Endothelial cell (in vitro differentiated cells): ENCODE results near the gene AAGAB. TPM values are rescaled to one million over a fixed set of nuclear protein-coding genes. Genes with fewer than 3 reads are reported as not detected.

Experiments used
- DNase-seq: peaks from one replicate; pipeline ENCODE4 v3.0.0; 2021; ENCODE audit warnings: low spot score
- H3K27ac Mint-ChIP-seq: one replicate; pipeline ENCODE4 v1.8.0; 2021; ENCODE audit warnings: mixed read lengths, inconsistent platforms; ENCODE audit not compliant: unreplicated experiment
- H3K27me3 Mint-ChIP-seq: one replicate; pipeline ENCODE4 v1.8.0; 2021; ENCODE audit warnings: mild to moderate bottlenecking, moderate library complexity, mixed read lengths, inconsistent platforms; ENCODE audit not compliant: unreplicated experiment
- H3K36me3 Mint-ChIP-seq: one replicate; pipeline ENCODE4 v1.8.0; 2021; ENCODE audit warnings: mild to moderate bottlenecking, low read depth, mixed read lengths, inconsistent platforms; ENCODE audit not compliant: unreplicated experiment
- H3K4me1 Mint-ChIP-seq: one replicate; pipeline ENCODE4 v1.8.0; 2021; ENCODE audit warnings: mild to moderate bottlenecking, mixed read lengths, inconsistent platforms; ENCODE audit not compliant: unreplicated experiment
- H3K4me3 Mint-ChIP-seq: one replicate; pipeline ENCODE4 v1.8.0; 2021; ENCODE audit warnings: mild to moderate bottlenecking, mixed read lengths, inconsistent platforms; ENCODE audit not compliant: unreplicated experiment
- H3K9me3 Mint-ChIP-seq: one replicate; pipeline ENCODE4 v1.8.0; 2021; ENCODE audit warnings: mixed read lengths, inconsistent platforms; ENCODE audit not compliant: unreplicated experiment
- long read RNA-seq: library from polyadenylated mRNA; unstranded; transcript quantifications from one replicate; pipeline ENCODE4 v2.0.0, GENCODE V29; 2020; ENCODE audit not compliant: unreplicated experiment
- total RNA-seq: library from RNA; stranded (reverse); fragmentation: NEBNext Ultra II Directional; extraction: Animal tissue kit (Norgen Biotek cat#: 25700); gene quantifications from one replicate; pipeline ENCODE4 v1.2.1, GENCODE V29; 2021; ENCODE audit not compliant: unreplicated experiment
- TF ChIP-seq, protein P1 (sequence below): fragments of 200-600 bp; sonication (generic); IDR thresholded peaks from one replicate; pipeline ENCODE4 v1.5.0; 2021; ENCODE audit warnings: antibody characterized with exemption; ENCODE audit not compliant: unreplicated experiment

Gene AAGAB, protein sequence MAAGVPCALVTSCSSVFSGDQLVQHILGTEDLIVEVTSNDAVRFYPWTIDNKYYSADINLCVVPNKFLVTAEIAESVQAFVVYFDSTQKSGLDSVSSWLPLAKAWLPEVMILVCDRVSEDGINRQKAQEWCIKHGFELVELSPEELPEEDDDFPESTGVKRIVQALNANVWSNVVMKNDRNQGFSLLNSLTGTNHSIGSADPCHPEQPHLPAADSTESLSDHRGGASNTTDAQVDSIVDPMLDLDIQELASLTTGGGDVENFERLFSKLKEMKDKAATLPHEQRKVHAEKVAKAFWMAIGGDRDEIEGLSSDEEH
- total RNA-seq: 40.6 TPM
- long read RNA-seq, transcript AAGAB-201 (10 exons, 2,841 nt): major isoform, 37 of 48 reads
- long read RNA-seq, partial matches to known transcripts: 3 of 48 reads
- long read RNA-seq, other reads (novel, unspliced or antisense): 5 of 48 reads

DNA sequence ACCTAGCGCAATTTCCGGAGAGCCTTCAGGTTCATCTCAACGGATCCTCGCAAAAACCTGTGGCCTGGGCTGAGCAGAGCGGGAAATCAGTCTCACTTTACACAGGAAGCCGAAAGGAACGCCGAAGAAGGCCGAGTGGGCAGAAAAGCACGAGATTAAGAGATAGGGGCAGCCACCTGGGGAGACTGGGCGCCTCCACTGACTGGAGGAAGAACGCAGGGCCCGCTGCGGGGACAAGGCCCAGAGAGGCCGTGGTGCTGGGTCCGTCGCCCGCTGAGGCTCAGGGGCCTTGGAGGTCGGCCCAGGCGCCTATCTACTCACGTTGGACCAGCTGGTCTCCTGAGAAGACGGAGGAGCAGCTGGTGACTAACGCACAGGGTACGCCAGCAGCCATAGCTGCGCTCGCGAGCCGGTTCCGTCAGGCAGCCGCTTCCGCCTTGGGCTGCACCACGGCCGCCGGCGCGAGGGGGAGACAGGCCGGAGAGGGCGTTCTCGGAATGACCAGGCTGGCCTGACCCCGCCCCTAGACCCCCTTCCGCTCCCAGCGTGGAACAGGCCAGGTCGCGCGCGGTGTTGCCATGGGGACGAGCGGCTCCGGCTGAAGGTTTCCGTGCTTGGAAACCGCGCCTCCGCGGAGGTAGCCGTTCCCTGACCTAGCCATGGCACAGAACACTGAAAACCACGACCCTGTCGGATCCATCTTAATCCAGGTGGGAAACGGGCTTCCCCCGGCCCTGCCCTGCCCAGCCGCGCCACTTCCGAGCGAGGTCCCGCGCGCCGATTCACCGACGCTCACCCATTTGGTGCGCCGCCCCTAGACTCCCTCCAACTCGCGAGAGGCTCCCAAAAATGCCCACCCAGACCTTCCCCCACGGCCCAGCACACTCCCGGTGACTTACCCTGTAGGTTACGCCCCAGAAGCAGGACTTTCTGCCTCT lies at the start of gene AAGAB, which contains the start of gene IQCH:
TSS of gene AAGAB (minus strand) at position 424 of the 938 bp plus-strand sequence. CDS start at position 394, 30 bp downstream.
TSS of gene IQCH (plus strand) at position 549 of the 938 bp plus-strand sequence. CDS start at position 660, 111 bp downstream.
- TF ChIP-seq, protein P1, sequence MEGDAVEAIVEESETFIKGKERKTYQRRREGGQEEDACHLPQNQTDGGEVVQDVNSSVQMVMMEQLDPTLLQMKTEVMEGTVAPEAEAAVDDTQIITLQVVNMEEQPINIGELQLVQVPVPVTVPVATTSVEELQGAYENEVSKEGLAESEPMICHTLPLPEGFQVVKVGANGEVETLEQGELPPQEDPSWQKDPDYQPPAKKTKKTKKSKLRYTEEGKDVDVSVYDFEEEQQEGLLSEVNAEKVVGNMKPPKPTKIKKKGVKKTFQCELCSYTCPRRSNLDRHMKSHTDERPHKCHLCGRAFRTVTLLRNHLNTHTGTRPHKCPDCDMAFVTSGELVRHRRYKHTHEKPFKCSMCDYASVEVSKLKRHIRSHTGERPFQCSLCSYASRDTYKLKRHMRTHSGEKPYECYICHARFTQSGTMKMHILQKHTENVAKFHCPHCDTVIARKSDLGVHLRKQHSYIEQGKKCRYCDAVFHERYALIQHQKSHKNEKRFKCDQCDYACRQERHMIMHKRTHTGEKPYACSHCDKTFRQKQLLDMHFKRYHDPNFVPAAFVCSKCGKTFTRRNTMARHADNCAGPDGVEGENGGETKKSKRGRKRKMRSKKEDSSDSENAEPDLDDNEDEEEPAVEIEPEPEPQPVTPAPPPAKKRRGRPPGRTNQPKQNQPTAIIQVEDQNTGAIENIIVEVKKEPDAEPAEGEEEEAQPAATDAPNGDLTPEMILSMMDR: no peak
- Mint-ChIP-seq H3K4me1 (peaks cover 20% of the 10 kb centered on the region), H3K9me3 (no peaks in the 10 kb centered on the region), H3K4me3 (peak within 1 kb of the TSS; percentile 97), H3K27me3 (peaks cover 5% of the 10 kb centered on the region), H3K27ac (peak within 1 kb of the TSS; percentile 99), H3K36me3 (peaks cover 4% of the 10 kb centered on the region)
- DNase-seq: peak; percentile 100

DNA sequence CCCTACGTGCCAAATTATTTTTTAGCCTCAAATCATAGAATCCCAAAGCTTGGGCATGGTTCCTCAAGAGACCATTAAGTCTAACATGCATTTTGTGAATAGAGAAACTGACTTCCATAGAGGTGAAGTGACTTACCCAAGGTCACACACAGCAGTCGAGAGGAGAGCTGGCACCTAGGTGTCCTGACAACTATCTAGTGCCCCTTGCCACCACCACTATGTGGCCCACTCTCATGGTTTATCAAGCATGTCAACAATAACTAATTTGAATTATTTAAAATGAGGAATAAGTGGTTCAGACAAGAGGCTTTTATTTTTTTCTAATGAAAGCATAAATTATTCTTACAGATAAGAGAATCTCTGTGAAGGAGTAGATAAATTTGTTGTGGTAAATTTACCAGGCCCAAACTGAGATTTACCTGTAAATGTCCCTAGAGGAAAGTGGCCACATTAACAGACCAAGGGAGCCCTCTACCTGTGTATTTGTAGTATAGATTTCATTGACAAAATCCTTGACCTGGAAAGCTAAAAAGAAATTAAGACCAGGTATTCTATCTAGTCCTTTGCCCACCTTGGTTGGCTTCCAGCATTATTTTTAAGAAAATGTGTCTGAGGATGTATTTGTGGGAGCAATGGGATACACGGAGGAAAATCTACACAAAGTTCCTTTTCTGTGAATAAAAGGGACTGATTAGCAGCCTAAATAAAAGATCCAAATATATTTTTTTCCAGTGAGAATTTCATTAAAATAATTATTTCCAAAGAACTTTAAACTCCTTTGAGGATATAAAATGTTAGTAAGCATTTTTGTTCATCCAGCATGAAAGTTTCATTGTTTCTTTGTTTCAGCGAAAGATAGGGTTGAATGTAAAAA lies 49.3 kb upstream of the AAGAB start:
- no peak for DNase-seq
- H3K27me3 Mint-ChIP-seq: no peaks in the 10 kb centered on the region
- H3K36me3 Mint-ChIP-seq: no peaks in the 10 kb centered on the region
- no peaks in the 10 kb centered on the region for H3K4me1 Mint-ChIP-seq
- TF ChIP-seq, protein P1: no peak
- H3K27ac Mint-ChIP-seq: no peak overlapping the region
- H3K4me3 Mint-ChIP-seq: no peak overlapping the region
- H3K9me3 Mint-ChIP-seq: no peaks in the 10 kb centered on the region

DNA sequence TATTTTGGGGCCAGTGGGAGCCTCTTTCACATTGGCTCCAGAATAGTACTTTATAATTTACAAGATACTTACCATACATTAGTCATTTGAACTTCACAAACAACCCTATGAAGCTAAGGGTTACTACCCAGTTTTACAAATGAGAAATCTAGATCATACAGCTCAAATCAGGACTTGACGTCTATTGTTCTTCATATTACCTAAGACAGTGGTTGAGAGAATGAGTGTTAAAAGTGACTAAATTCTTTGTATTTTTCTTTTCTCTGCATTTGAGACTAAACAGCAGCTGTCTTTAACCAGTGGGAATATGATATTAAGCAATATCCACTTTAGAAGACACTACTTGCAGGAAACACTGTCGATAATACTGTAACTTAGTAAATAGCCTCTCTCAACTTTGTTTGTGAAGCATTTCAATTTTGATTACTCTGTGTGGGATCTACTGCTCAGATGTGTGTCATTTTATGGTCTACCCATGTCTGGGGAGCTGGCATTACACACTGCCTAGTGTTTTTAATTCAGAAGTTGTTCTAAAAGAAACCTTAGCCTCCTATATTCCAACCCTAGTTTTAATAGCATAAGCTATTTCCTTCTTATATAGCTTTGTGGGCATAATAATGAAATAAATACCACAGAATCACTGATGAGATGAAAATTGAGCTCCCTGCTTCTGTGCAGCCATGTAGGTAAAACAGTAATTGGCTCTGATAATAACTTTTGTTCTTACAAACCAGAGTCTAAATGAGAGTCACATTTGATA lies 46.0 kb upstream of the AAGAB start:
- no peak for DNase-seq
- Mint-ChIP-seq H3K4me1 (no peaks in the 10 kb centered on the region), H3K4me3 (no peak overlapping the region)

DNA sequence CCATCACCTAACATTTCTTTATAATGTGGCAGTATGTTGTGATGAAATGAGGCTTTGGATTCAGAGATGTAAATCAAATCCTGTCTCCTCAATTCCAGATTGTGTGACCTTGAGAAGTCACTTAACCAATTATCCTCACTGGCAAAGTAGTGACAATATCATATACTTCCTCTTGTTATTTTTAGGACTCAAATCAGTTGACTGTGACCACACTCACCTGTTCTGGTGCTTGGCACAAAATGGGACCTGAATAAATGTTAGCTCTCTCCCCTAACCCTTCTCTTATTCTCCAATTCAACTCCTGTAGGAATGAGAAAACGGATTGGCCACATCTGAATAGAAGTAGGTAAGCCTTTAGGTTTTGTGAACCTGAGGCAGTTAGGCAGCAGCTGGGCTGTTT lies 42.2 kb upstream of the AAGAB start:
- no peaks in the 10 kb centered on the region for H3K27me3 Mint-ChIP-seq
- DNase-seq: no peak
- H3K4me1 Mint-ChIP-seq: no peaks in the 10 kb centered on the region
- H3K36me3 Mint-ChIP-seq: no peaks in the 10 kb centered on the region
- H3K9me3 Mint-ChIP-seq: no peaks in the 10 kb centered on the region
- no peak overlapping the region for H3K4me3 Mint-ChIP-seq
- H3K27ac Mint-ChIP-seq: no peak overlapping the region
- TF ChIP-seq, protein P1: no peak

More for the DNA sequence above, 46.0 kb upstream of the AAGAB start:
- Mint-ChIP-seq H3K36me3 (no peaks in the 10 kb centered on the region), H3K27ac (no peak overlapping the region), H3K9me3 (no peaks in the 10 kb centered on the region), H3K27me3 (no peaks in the 10 kb centered on the region)
- TF ChIP-seq, protein P1: no peak
